Uterus (tissue), 2 donors: ENCODE data around the gene WNT9A.

Source experiments
- POLR2A ChIP-seq, 2 donors: fragments of 450-650 bp; IDR thresholded peaks; one replicate each; pipeline ENCODE4 v1.6.1; 2016; ENCODE audit warnings: antibody characterized with exemption in 2 of 2, mild to moderate bottlenecking in 1 of 2, moderate library complexity in 1 of 2
- TF ChIP-seq, protein P1 (sequence below), 4 experiments: fragments of 200-600 bp in 2 of 4; fragments of 450-650 bp in 2 of 4; sonication (generic) in 2 of 4; IDR thresholded peaks; one replicate each; pipeline ENCODE4 v1.5.1; 2016 to 2019; ENCODE audit warnings: antibody characterized with exemption in 4 of 4, mild to moderate bottlenecking in 2 of 4, moderate library complexity in 1 of 4

GRCh38 chr1:227926216-227926791 lies 21.4 kb downstream of the WNT9A start:
- TF ChIP-seq, protein P1, sequence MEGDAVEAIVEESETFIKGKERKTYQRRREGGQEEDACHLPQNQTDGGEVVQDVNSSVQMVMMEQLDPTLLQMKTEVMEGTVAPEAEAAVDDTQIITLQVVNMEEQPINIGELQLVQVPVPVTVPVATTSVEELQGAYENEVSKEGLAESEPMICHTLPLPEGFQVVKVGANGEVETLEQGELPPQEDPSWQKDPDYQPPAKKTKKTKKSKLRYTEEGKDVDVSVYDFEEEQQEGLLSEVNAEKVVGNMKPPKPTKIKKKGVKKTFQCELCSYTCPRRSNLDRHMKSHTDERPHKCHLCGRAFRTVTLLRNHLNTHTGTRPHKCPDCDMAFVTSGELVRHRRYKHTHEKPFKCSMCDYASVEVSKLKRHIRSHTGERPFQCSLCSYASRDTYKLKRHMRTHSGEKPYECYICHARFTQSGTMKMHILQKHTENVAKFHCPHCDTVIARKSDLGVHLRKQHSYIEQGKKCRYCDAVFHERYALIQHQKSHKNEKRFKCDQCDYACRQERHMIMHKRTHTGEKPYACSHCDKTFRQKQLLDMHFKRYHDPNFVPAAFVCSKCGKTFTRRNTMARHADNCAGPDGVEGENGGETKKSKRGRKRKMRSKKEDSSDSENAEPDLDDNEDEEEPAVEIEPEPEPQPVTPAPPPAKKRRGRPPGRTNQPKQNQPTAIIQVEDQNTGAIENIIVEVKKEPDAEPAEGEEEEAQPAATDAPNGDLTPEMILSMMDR (IDR thresholded peaks at IDR 0.05), result no peak
- TF ChIP-seq POLR2A (IDR thresholded peaks at IDR 0.05), result no peak
